Suprapubic skin (tissue), 4 donors: ENCODE data around the gene MDM4.

ENCODE experiments used
- CTCF ChIP-seq, 2 donors: fragments of 200-600 bp in 1 of 2; fragments of 450-650 bp in 1 of 2; sonication (generic) in 1 of 2; IDR thresholded peaks; one replicate each; pipeline ENCODE4 v1.5.1; 2016 to 2019; ENCODE audit warnings: antibody characterized with exemption in 2 of 2, mild to moderate bottlenecking in 1 of 2, moderate library complexity in 1 of 2
- EP300 ChIP-seq: sonication (generic); formaldehyde crosslinking; IDR thresholded peaks from one replicate; pipeline ENCODE4 v1.6.1; 2017; ENCODE audit warnings: antibody characterized with exemption
- POLR2A ChIP-seq, 2 donors: fragments of 450-650 bp; IDR thresholded peaks; one replicate each; pipeline ENCODE4 v1.6.1; 2017; ENCODE audit warnings: antibody characterized with exemption in 2 of 2, mild to moderate bottlenecking in 2 of 2, moderate library complexity in 2 of 2
- POLR2AphosphoS5 ChIP-seq, 3 donors: sonication (generic); formaldehyde crosslinking; IDR thresholded peaks; one replicate each; pipeline ENCODE4 v1.6.1; 2017; ENCODE audit warnings: antibody characterized with exemption in 3 of 3

- no peak for TF ChIP-seq POLR2A (IDR thresholded peaks at IDR 0.05)
- TF ChIP-seq CTCF (IDR thresholded peaks at IDR 0.05): no peak
- no peak for TF ChIP-seq POLR2AphosphoS5 (IDR thresholded peaks at IDR 0.05)
- TF ChIP-seq EP300: no peak
These were observed 28.1 kb downstream of the MDM4 start for GRCh38 chr1:204544321-204544720.
